Cardiac septum (tissue), 1 donor: ENCODE measurements around the gene NXPH4. TPM values are rescaled to one million over a fixed set of nuclear protein-coding genes. Genes with fewer than 3 reads are reported as not detected.

ENCODE experiments used
- DNase-seq: peaks from one replicate; pipeline ENCODE4 v3.0.0-alpha.2; 2020; ENCODE audit warnings: low spot score
- intact Hi-C: fragments of 100-400 bp; cut with DNase I; formaldehyde crosslinking; loops from one replicate; pipeline ENCODE4 v1.14.0; 2022
- microRNA-seq: library from miRNA; unstranded; fragments of <30 nt; microRNA quantifications from one replicate; pipeline ENCODE4 v1.2.0, GENCODE V29; 2020
- total RNA-seq: library from RNA; stranded (reverse); fragmentation: NEBNext Ultra II Directional; extraction: Animal tissue kit (Norgen Biotek cat#: 25700); gene quantifications from one replicate; pipeline ENCODE4 v1.2.1, GENCODE V29; 2021
- donor health status: DM: no; HTN: no; CAD: no.

Gene NXPH4
- total RNA-seq, 1 donor from 2014 or later = 20.0 TPM

DNA sequence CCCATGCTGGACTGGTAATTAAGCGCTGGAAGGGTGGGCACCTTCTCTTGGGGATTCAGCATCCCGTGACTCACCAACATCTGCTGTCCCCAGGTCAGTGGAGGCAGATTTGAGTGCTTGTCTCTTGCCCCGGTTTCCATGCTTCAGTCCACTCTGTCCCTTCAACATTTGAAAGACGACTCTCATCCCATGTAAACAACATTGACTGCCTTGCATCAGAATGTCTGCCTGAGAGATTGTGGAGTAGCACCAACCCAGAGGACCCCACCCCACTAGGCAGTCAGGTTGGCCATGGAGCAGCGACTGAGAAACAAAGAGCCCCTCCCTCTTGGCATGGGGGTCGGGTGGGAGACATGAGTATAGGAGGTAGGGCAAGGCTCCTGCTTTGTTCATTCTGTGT is 39.3 kb downstream of the NXPH4 start:
- DNase-seq = peak; percentile 57
- intact Hi-C loops = no loop called here

DNA sequence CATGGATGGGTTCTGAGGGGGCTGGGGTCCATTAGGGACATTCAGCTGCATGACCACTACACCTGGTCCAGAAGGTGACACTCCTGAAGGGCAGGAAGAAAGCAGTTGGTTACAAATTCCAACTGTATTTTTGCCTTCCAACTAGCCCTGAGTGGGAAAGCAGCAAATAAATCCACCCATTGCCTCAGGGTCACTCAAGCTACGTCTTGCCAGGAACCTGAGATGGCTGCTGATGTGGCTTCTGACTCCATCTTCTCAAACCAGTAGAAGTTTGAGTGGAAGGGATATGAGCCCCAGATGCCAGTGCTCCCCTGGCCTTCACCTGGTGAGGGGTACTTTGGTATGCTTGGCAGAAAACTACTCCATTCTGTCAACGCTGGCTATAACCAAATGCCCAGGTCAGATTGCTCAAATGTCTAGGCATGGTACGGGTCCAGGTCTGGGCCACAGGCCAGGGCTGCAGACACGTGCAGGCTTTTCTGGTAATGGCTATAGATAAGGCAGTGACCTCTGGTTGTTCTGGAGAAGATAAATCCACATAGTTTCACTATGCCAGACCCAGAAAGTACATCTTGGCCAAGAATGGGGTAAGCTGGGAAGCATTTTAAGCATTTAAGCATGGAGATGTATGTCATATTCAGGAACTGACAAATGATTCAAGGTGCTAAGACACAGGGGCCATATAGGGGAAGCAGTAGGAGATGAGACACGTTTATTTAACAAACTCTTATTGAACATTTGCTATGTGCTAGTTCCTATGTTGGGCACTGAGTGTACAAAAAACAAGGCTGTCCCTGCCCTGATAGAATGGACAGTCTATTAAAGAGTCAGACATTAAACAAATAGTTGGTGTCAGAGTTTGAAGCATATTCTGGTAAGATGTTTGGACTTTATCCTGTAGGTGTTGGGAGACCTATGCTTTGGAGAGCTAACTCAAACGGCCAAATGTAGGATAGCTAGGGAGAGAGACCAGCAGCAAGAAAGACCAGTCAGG is 42.7 kb downstream of the NXPH4 start:
- intact Hi-C loops = no loop called here
- no peak for DNase-seq

DNA sequence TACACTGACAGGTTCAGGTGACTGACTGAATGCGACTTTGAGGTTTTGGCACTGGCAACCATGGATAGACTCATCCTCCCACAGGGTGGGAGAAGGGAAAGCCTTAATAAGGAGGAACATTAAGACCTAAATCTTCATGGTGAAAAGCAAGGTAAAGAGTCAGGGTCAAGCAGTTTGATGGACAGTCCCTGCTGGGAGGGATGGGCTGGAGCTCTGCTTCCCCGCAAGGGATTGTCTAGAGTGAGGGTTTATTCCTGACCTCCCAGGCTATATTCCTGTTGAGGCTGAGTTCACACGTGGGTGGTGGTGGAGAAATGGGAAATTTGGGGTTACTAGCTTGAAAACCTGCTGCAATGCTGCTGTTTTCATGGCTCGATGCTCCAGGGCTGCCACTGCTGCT is 43.8 kb downstream of the NXPH4 start:
- intact Hi-C loops = loop anchor here (5.0 kb wide), 1 partner anchor 192 kb away; no protein-coding TSS in a partner anchor

DNA sequence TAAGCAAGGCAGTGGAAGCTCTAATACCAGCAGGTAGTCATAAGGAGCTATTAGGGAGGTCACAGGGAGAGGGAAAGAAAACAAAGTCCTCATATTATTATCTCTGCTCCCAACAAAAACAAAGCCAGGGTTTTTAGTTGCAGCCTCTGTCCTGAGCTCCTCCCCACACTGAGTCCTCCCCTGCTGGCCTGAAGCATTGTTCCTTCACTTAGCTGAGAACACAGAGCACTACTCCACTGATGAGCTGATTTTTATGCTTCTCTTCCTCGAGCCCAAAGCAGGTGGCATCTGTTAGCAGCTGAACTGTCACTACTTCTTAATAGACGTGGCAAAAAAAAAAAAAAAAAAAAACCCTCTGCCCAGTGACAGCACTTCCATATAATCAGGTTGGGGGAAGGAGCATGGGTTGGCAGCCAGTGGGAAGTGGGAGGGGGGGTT is 44.9 kb downstream of the NXPH4 start:
- DNase-seq = no peak
- intact Hi-C loops = loop anchor here (5.0 kb wide), 1 partner anchor 191 kb away; no protein-coding TSS in a partner anchor

More for the DNA sequence above, 43.8 kb downstream of the NXPH4 start:
- DNase-seq = no peak

DNA sequence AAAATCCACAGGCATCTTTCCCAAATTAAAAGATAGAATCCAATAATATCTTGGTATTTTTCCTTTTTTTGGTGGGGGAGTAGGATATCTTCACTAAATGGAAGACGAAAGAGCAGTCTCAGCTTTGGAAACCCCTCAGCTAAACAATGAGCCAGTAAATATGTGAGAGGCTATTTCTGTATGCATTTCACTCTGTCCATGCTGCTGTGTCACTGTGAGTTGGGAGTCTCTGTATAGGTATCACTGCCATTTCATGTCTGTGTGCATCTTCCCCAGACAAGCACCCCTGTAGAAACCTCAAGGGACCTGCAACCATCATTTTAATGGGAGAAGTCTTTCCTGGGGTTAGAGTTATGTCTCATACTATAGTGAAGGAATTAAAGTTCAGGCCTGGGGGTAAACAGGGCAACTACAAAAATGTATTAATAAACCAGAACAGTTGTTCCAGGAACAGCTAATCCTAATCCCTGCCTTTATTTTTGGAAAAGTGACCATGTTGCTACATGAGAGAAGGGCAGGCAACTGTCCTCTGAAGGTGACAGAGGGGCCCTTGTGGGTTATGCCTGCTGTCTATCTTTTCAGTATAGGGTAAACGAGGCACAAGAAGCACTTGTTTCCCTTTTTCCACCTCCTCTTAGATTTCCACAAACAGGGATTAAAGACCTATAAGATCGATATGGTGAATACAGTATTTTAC is 45.7 kb downstream of the NXPH4 start:
- intact Hi-C loops = loop anchor here (5.0 kb wide), 1 partner anchor 190 kb away; no protein-coding TSS in a partner anchor
- DNase-seq = no peak

DNA sequence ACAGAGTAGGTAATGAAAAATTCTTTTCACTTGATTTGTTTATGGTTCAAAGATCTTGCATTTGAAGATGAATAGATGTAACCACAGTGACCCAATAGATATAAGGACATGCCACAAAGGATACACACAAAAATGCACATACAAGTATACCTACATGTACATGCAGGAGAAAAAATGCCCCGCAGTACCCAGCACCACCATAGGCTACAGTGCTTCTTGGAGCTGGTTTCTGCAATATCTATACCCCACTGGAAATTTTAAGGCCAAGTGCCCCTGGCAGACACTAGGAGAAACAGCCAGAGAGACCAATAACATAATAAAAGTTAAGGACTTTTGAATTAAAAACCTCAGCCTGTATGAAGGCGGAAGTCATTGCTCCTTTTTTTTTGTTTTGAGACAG is 46.5 kb downstream of the NXPH4 start:
- intact Hi-C loops = loop anchor here (5.0 kb wide), 1 partner anchor 189 kb away; no protein-coding TSS in a partner anchor
- no peak for DNase-seq

DNA sequence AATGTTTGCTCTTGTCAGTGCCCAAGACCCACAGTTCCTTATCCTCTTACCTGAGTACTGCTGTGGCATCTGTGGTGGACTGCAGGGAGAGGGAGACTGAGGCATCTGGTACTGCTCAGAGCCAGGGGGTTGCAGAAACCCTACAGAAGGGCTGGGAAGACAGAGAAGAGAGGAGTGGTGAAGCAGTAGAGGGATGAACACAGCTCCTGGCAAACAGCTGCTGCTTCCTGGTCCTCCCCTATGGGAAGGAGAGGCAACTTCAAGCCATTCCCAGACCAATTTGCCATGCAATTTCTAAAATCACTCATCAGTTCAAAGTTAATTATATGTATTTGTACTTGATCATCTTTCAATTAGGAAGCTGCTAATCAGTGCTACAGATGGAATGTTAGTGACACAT is 50.1 kb downstream of the NXPH4 start:
- DNase-seq = no peak
- intact Hi-C loops = no loop called here

DNA sequence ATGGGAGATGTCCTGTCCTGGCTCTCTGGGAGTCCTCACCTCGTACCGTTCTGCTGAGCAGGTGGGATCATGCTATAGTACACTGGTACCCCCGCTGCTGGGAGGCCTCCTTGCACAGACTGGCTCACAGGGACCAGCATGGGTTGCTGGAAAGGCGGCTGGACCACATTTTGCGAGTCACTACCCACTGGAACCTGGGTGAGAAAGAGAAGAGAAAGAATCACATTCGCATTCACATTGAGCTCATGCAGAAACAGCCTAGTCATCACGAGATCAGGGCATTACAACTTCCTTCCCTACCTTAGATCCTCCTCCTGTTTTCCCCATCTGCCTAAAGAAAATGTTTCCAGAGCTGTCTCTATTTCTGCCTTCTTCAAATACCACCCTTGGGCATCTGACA is 51.7 kb downstream of the NXPH4 start:
- intact Hi-C loops = no loop called here
- DNase-seq = no peak

DNA sequence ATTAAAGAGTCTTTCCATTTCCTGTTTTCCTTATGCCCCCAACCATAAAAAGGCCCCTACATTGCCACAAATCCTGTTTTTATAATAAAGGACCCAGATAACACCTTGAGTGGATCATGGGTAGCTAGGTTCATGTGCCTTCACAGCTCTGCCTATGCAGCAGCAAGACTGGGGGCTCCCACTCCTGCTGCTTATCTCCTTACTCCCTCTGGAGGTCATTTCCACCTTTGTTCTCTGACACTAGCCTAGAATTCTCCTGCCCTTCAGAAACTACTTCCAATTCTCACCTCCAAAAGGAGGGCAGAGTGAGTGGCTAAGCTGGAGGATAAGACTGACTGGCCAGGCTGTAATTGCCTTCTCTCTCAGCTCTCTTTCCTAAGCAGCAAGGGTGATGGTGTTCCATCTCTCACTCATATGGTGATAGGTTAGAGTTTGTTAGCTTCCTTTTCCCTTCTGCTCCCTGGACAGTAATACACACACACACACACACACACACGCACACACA is 54.4 kb downstream of the NXPH4 start:
- DNase-seq = no peak
- intact Hi-C loops = no loop called here

DNA sequence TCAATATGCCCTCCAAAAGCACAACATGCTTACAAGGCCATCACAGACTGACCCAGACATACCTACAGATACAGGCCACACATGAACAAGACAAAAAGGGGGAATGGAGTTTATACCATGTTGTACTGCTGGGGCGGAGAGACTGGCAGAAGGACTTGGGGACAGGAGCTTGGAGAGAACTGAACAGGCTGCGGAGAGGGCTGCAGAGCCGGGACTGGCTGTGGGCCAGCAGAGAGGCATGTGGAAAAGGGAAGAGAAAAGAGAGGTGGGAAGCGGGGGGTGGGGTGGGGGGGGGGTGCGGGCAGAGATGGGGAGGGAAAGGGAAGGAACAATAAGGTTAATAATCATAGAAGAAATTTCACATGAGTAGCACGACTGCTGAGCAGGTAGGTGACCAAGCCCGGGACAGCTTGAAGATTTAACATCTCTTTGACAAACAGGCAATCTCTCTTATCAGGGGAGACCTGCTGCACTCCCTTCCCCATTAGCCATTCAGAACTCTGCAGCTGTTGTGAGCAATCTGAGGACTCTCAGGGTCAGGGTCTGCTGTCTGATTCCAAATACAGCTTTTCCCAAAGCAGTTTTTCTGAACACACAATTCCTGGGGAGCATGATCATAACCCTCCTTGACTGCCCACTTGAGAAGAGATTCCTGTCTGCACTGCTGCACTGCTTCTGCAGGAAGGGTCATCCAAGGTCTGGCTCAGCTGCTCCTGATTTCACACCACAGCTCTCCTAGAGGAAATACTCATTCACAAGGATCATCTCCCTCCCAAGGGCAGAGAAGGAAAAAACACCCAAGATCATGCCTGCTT is 56.0 kb downstream of the NXPH4 start:
- no peak for DNase-seq
- intact Hi-C loops = no loop called here

DNA sequence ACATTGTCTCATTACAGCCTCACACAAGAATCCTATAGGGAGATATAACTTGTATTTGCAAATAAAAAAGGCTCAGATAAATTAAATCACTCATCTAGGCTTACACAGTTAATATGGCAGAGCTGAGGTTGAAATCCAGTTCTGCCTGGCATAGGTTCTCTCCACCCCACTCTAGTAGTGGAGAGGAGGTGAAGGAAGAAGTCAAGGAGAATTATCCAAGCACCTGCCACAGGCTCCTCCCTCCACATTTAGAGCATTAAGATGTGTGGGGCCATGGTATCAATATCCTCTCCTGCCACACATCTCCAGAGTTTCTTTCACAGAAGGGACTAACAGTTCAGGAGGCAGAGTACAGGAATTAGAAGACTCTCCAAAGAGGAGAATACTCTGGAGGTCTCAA is 56.9 kb downstream of the NXPH4 start:
- no peak for DNase-seq

More for the DNA sequence above, 56.9 kb downstream of the NXPH4 start:
- intact Hi-C loops = no loop called here

Small RNAs within 50 kb of the gene (microRNA-seq; reads per million reads assigned to microRNA genes)
- gene MIR1228 = not detected

Other genes starting within 250 kb of the NXPH4 start
- gene ZBTB39, start 210.2 kb upstream of the NXPH4 start, total RNA-seq = 3.5 TPM
- gene TAC3, start 200.3 kb upstream of the NXPH4 start, total RNA-seq = not detected
- 0.11 TPM for gene MYO1A, start 166.7 kb upstream of the NXPH4 start, total RNA-seq
- gene NEMP1, start 138.0 kb upstream of the NXPH4 start, total RNA-seq = 2.4 TPM
- gene NAB2, start 127.7 kb upstream of the NXPH4 start, total RNA-seq = 37.9 TPM
- gene STAT6, start 105.4 kb upstream of the NXPH4 start, total RNA-seq = 42.1 TPM
- 103 TPM for gene LRP1, start 88.3 kb upstream of the NXPH4 start, total RNA-seq
- gene LRP1-AS, start 69.2 kb upstream of the NXPH4 start, total RNA-seq = not detected
- 38.8 TPM for gene SHMT2, start 12.9 kb downstream of the NXPH4 start, total RNA-seq
- gene STAC3, start 34.4 kb downstream of the NXPH4 start, total RNA-seq = 0.94 TPM
- gene R3HDM2, start 214.2 kb downstream of the NXPH4 start, total RNA-seq = 77.7 TPM
- not detected for gene INHBC, start 218.0 kb downstream of the NXPH4 start, total RNA-seq
- gene INHBE, start 238.5 kb downstream of the NXPH4 start, total RNA-seq = 0.73 TPM
- 0.83 TPM for gene GLI1, start 243.0 kb downstream of the NXPH4 start, total RNA-seq